ENCODE data around the gene ELL. TPM values are rescaled to one million over a fixed set of nuclear protein-coding genes. Genes with fewer than 3 reads are reported as not detected.

The ELL gene
- total and polyA plus RNA-seq, 9 of the 15 experiments (the other 6 are each of a cell fraction or from before 2014, with no cell fraction given) = 0.24 to 22.5 (median 4.1) TPM

DNA sequence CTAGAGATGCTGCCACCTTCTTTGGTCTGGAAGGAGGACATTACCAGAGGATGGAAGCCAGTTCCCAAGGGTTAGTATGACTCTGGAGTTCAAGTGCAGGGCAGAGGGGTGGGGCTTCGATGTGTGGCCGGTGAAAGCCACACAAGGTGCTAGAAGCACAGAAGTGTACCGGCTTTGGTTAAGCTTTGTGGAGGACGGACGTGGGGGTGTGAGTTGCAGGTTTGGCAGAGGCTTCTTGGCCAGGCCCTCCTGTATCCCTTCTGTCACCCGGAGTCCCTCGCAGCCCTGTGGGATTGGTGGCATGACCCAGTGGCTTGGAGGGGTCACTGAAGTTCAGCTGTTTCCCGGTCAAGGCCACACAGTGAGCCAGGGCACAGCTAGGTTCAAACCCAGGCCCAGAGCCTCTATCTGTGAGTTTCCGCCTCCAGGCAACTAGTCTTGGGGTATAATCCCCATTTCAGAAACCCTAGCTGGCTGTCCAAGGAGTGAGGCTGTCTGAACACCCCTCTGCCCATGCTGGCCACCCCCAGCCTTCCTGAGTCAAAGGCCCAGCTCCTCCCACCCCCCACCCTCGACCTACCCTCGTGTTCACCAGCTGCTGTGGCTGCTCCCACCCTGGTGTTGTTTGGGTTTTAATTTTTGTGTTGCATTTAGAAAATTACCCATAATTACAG, 107.2 kb downstream of the ELL start (continued):
- no peak for TF ChIP-seq ZNF644 (tag; IDR thresholded peaks at IDR 0.05; ENCODE audit: low read depth)

DNA sequence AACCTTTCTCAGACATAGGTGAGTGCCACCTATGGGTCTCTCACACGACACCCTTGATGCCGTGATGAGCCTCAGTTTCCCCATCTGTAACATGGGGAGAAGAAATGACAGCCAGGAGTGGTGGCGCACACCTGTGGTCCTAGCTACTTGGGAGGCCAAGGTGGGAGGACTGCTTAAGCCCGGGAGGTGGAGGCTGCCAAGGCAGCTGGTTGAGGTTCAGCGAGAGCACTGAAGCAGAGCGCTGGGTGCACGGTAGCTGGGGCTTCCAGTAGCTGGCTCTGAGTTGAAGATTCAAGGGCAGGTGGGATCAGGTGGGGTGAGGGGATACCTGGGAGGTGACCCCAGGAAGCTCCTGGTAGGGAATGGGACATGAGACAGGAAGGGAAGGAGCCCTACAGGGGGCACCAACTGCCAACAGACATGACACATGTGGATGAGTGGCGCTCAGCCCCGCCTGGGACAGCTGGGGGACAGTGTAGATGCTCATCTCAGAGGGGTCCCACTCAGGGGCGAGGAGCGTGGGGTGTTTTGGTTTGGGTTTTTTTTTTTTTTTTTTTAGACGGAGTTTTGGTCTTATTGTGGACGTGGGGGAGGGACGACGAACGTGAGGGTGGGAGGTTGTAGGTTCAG, 109.1 kb downstream of the ELL start:
- no peak for ATAC-seq
- in situ Hi-C loops (cut with MboI) = loop anchor here (10.0 kb wide), 1 partner anchor 318 kb away; the partner anchor contains the start of gene MAST3
- CTCF ChIA-PET (ENCODE audit: low intra/inter-chr PET ratio) = no interaction called here
- TF ChIP-seq COPS2 (conservative IDR thresholded peaks at IDR 0.05) = no peak
- TF ChIP-seq, protein P1, sequence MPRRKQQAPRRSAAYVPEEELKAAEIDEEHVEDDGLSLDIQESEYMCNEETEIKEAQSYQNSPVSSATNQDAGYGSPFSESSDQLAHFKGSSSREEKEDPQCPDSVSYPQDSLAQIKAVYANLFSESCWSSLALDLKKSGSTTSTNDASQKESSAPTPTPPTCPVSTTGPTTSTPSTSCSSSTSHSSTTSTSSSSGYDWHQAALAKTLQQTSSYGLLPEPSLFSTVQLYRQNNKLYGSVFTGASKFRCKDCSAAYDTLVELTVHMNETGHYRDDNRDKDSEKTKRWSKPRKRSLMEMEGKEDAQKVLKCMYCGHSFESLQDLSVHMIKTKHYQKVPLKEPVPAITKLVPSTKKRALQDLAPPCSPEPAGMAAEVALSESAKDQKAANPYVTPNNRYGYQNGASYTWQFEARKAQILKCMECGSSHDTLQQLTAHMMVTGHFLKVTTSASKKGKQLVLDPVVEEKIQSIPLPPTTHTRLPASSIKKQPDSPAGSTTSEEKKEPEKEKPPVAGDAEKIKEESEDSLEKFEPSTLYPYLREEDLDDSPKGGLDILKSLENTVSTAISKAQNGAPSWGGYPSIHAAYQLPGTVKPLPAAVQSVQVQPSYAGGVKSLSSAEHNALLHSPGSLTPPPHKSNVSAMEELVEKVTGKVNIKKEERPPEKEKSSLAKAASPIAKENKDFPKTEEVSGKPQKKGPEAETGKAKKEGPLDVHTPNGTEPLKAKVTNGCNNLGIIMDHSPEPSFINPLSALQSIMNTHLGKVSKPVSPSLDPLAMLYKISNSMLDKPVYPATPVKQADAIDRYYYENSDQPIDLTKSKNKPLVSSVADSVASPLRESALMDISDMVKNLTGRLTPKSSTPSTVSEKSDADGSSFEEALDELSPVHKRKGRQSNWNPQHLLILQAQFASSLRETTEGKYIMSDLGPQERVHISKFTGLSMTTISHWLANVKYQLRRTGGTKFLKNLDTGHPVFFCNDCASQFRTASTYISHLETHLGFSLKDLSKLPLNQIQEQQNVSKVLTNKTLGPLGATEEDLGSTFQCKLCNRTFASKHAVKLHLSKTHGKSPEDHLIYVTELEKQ (CRISPR knock-in tag; IDR thresholded peaks at IDR 0.05) = no peak
- TF ChIP-seq KDM4B (IDR thresholded peaks at IDR 0.05; ENCODE audit: borderline replicate concordance in 2 of 2, low read depth in 1 of 2) = no peak
- no peak for TF ChIP-seq NR2C2 (CRISPR knock-in tag; IDR thresholded peaks at IDR 0.05)
- no peak for TF ChIP-seq NR2C2 (tag; IDR thresholded peaks at IDR 0.05)
- TF ChIP-seq, protein P2, sequence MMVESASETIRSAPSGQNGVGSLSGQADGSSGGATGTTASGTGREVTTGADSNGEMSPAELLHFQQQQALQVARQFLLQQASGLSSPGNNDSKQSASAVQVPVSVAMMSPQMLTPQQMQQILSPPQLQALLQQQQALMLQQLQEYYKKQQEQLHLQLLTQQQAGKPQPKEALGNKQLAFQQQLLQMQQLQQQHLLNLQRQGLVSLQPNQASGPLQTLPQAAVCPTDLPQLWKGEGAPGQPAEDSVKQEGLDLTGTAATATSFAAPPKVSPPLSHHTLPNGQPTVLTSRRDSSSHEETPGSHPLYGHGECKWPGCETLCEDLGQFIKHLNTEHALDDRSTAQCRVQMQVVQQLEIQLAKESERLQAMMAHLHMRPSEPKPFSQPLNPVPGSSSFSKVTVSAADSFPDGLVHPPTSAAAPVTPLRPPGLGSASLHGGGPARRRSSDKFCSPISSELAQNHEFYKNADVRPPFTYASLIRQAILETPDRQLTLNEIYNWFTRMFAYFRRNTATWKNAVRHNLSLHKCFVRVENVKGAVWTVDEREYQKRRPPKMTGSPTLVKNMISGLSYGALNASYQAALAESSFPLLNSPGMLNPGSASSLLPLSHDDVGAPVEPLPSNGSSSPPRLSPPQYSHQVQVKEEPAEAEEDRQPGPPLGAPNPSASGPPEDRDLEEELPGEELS (CRISPR knock-in tag; IDR thresholded peaks at IDR 0.05; ENCODE audit: borderline replicate concordance) = no peak
- TF ChIP-seq, protein P3, sequence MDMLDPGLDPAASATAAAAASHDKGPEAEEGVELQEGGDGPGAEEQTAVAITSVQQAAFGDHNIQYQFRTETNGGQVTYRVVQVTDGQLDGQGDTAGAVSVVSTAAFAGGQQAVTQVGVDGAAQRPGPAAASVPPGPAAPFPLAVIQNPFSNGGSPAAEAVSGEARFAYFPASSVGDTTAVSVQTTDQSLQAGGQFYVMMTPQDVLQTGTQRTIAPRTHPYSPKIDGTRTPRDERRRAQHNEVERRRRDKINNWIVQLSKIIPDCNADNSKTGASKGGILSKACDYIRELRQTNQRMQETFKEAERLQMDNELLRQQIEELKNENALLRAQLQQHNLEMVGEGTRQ (CRISPR knock-in tag; IDR thresholded peaks at IDR 0.05) = no peak
- TF ChIP-seq, protein P4, sequence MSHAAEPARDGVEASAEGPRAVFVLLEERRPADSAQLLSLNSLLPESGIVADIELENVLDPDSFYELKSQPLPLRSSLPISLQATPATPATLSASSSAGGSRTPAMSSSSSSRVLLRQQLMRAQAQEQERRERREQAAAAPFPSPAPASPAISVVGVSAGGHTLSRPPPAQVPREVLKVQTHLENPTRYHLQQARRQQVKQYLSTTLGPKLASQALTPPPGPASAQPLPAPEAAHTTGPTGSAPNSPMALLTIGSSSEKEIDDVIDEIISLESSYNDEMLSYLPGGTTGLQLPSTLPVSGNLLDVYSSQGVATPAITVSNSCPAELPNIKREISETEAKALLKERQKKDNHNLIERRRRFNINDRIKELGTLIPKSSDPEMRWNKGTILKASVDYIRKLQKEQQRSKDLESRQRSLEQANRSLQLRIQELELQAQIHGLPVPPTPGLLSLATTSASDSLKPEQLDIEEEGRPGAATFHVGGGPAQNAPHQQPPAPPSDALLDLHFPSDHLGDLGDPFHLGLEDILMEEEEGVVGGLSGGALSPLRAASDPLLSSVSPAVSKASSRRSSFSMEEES (CRISPR knock-in tag; IDR thresholded peaks at IDR 0.05) = no peak

More for the DNA sequence above, 109.1 kb downstream of the ELL start:
- H3K4me3 ChIP-seq = no peak overlapping the region
- no TSS peak for BruUV-seq (replicated peaks)
- intact Hi-C loops (cut with micrococcal nuclease) = loop anchor here (5.0 kb wide), 1 partner anchor 350 kb away; no protein-coding TSS in a partner anchor
- POLR2A ChIA-PET = interaction anchor here (0.6 to 11.1 kb wide), 6 partner anchors 11 to 137 kb away, joined by 3 to 244 read pairs (median 11); partner anchors contain the start of genes GDF15 and JUND
- H2AFZ ChIP-seq (ENCODE audit: low read depth, low read length) = no peak overlapping the region
- H3K27me3 ChIP-seq (ENCODE audit: control insufficient read depth in 2 of 2, insufficient read depth in 2 of 2, low read length in 2 of 2) = no peaks in the 10 kb centered on the region
- no peak for DNase-seq (ENCODE audit: extremely low read depth in 1 of 4, low spot score in 3 of 4)
- 88% methylated on average over 11 of the region's 16 CpGs for WGBS (ENCODE audit: insufficient coverage, low coverage, missing lambda C conversion rate)
- H3K79me2 ChIP-seq (ENCODE audit: control insufficient read depth, insufficient read depth, low read length) = no peaks in the 10 kb centered on the region; the same call in 2 of the 3 replicates
- no peaks in the 10 kb centered on the region for H3K9me1 ChIP-seq (ENCODE audit: control insufficient read depth, insufficient read depth, low read length)
- H4K20me1 ChIP-seq (replicated peaks; ENCODE audit: control insufficient read depth, insufficient read depth, low read length) = no peaks in the 10 kb centered on the region
- H3K4me2 ChIP-seq (ENCODE audit: insufficient read depth, low read length) = no peak overlapping the region
- no peak overlapping the region for H3K9ac ChIP-seq (ENCODE audit: insufficient read depth in 1 of 2, low read depth in 2 of 2, low read length in 2 of 2)
- no peaks in the 10 kb centered on the region for H3K9me3 ChIP-seq (replicated peaks; ENCODE audit: control insufficient read depth, insufficient read depth, low read depth, low read length)
- H3K36me3 ChIP-seq (ENCODE audit: control insufficient read depth, insufficient read depth, low read length) = no peaks in the 10 kb centered on the region
- H3K27ac ChIP-seq (ENCODE audit: extremely low read depth, low read depth, low read length) = no peak overlapping the region
- peaks cover 31 to 62% of the 10 kb centered on the region in 2 experiments for H3K4me1 ChIP-seq (replicated peaks in 1 of 2; ENCODE audit: control insufficient read depth in 2 of 2, insufficient read depth in 2 of 2, low read length in 2 of 2)
- FAIRE-seq = no peak
